Measurements from ENCODE around the gene ACSF3. TPM values are rescaled to one million over a fixed set of nuclear protein-coding genes. Genes with fewer than 3 reads are reported as not detected.

The ACSF3 gene
- total RNA-seq, 1 experiment from 2014 or later = 55.2 TPM

DNA sequence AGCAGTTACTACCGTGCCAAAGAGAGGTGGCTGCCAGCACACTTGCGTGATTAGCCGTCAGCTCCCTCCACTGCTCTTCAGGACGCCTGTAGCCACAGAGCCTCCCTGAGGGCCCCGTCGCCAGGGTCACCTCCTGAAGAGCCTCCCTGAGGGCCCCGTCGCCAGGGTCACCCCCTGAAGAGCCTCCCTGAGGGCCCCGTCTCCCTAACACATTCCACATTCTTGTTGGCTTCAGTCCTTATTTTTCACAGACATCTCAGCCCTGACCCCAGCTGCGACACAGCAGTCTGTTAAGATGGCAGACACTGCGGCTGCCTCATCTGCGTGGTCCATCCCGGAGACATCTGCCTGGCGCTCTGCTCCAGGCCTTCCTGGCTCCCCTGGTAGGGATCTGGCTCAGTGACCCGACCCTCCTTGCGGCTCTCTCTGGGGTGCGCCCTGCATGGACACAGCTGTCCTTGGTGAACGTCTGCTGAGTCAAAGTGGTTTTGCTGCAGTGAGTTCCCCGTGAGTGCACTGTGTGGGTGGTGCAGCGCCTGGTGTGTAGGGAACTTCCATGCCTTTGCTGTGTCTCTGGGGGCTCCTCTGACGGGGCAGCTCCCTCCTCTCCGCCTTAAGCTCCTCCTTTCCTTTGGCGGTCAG is 11.4 kb downstream of the ACSF3 start:
- CTCF ChIA-PET = no interaction called here
- POLR2A ChIA-PET = no interaction called here
- no TSS peak for BruUV-seq (replicated peaks)
- H3K36me3 Mint-ChIP-seq (ENCODE audit: insufficient read depth, unreplicated experiment) = peaks cover 30% of the 10 kb centered on the region
- H3K27me3 ChIP-seq (replicated peaks; ENCODE audit: control insufficient read depth, insufficient read depth, low read length) = no peaks in the 10 kb centered on the region
- intact Hi-C loops (cut with micrococcal nuclease; ENCODE audit: unreplicated experiment) = no loop called here
- no peaks in the 10 kb centered on the region for H3K9me3 Mint-ChIP-seq (ENCODE audit: unreplicated experiment)
- DNase-seq = no peak
- no peak overlapping the region for H3K4me3 ChIP-seq (ENCODE audit: low read depth, low read length)
- H3K4me1 ChIP-seq = peaks cover 17% of the 10 kb centered on the region
- H3K4me1 Mint-ChIP-seq (ENCODE audit: low read depth, unreplicated experiment) = peaks cover 10% of the 10 kb centered on the region
- TF ChIP-seq, protein P1, sequence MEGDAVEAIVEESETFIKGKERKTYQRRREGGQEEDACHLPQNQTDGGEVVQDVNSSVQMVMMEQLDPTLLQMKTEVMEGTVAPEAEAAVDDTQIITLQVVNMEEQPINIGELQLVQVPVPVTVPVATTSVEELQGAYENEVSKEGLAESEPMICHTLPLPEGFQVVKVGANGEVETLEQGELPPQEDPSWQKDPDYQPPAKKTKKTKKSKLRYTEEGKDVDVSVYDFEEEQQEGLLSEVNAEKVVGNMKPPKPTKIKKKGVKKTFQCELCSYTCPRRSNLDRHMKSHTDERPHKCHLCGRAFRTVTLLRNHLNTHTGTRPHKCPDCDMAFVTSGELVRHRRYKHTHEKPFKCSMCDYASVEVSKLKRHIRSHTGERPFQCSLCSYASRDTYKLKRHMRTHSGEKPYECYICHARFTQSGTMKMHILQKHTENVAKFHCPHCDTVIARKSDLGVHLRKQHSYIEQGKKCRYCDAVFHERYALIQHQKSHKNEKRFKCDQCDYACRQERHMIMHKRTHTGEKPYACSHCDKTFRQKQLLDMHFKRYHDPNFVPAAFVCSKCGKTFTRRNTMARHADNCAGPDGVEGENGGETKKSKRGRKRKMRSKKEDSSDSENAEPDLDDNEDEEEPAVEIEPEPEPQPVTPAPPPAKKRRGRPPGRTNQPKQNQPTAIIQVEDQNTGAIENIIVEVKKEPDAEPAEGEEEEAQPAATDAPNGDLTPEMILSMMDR (IDR thresholded peaks at IDR 0.05; ENCODE audit: insufficient read depth in 1 of 2, low read depth in 1 of 2, low read length in 1 of 2, severe bottlenecking in 1 of 2, unreplicated experiment in 1 of 2) = no peak
- no peaks in the 10 kb centered on the region for H3K27me3 Mint-ChIP-seq (ENCODE audit: insufficient read depth, unreplicated experiment)
- H3K4me3 Mint-ChIP-seq (ENCODE audit: unreplicated experiment) = no peak overlapping the region
- H3K27ac Mint-ChIP-seq (ENCODE audit: unreplicated experiment) = no peak overlapping the region
- peaks cover 6% of the 10 kb centered on the region for H3K36me3 ChIP-seq (ENCODE audit: control insufficient read depth, insufficient read depth, low read length)
- 0 out of 2 replicates have a peak, but pooled peaks cover 2% of the 10 kb centered on the region for H3K9me3 ChIP-seq

DNA sequence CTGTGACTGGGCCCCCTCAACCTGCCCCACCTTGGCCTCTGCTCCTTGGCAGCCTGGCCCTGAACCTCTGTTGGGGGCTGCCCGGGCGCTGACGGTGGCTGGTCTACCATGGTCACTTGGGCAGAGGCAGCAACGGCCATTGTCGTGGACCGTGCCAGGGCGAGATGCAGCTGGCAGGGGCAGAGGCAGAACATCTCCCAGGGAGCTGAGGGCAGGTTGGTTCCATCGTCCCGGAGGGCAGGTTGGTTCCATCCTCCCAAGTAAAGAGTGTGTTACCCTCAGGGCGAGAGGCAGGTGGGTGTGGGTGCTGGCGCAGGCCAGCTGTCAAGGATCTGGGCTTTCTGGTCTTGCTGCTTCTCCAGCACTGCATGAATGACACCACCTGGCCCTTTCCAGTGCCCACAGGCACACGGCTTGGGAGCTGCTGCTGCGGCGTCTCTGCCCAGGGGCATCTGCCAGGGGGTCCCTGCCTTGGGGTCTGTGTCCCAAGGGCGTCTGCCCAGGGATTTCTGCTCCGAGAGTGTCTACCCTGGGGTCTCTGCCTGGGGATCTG is 12.0 kb downstream of the ACSF3 start:
- intact Hi-C loops (cut with micrococcal nuclease; ENCODE audit: unreplicated experiment) = no loop called here
- DNase-seq = no peak
- peaks cover 17% of the 10 kb centered on the region for H3K4me1 ChIP-seq
- H3K27ac Mint-ChIP-seq (ENCODE audit: unreplicated experiment) = no peak overlapping the region
- H3K9me3 Mint-ChIP-seq (ENCODE audit: unreplicated experiment) = no peaks in the 10 kb centered on the region
- H3K27me3 ChIP-seq (replicated peaks; ENCODE audit: control insufficient read depth, insufficient read depth, low read length) = no peaks in the 10 kb centered on the region
- H3K36me3 Mint-ChIP-seq (ENCODE audit: insufficient read depth, unreplicated experiment) = peaks cover 30% of the 10 kb centered on the region
- ChIA-PET POLR2A (no interaction called here), CTCF (no interaction called here)
- no TSS peak for BruUV-seq (replicated peaks)
- no peaks in the 10 kb centered on the region for H3K27me3 Mint-ChIP-seq (ENCODE audit: insufficient read depth, unreplicated experiment)
- H3K9me3 ChIP-seq = 0 out of 2 replicates have a peak, but pooled peaks cover 2% of the 10 kb centered on the region
- peaks cover 10% of the 10 kb centered on the region for H3K4me1 Mint-ChIP-seq (ENCODE audit: low read depth, unreplicated experiment)
- TF ChIP-seq, protein P1 (IDR thresholded peaks at IDR 0.05; ENCODE audit: insufficient read depth in 1 of 2, low read depth in 1 of 2, low read length in 1 of 2, severe bottlenecking in 1 of 2, unreplicated experiment in 1 of 2) = no peak
- peaks cover 6% of the 10 kb centered on the region for H3K36me3 ChIP-seq (ENCODE audit: control insufficient read depth, insufficient read depth, low read length)
- no peak overlapping the region for H3K4me3 ChIP-seq (ENCODE audit: low read depth, low read length)
- no peak overlapping the region for H3K4me3 Mint-ChIP-seq (ENCODE audit: unreplicated experiment)

DNA sequence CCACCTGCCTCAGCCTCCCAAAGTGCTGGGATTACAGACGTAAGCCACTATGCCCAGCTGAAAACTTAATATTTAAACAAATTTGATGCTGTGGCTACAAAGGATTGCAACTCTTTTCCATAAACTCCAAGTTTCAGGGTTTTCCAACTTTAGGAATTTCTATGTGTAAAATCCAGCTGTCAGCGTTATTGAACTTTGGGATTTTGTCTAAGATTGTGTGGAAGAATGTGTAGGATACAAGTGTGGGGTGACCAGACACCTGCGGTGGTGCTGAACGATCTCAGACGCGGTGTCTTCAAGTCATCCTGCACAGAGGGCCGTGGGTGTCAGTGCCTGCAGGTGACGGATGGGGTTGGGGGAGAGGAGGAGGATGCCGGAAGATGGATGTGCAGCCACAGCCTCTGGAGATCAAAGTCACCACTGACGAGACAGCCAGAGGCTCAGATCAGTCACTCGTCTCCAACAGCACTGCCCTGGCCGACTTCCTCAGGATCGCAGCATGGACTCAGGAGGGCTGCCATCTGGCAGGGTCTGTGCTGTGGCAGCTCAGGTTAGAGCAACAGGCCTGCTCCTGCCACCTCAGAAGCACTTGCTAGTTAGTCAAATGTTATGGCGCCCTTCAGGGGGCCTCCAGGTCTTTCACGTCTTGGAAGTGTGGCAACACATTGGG is 13.0 kb downstream of the ACSF3 start:
- H3K36me3 ChIP-seq (ENCODE audit: control insufficient read depth, insufficient read depth, low read length) = peaks cover 6% of the 10 kb centered on the region
- no peak overlapping the region for H3K4me3 ChIP-seq (ENCODE audit: low read depth, low read length)
- no peak overlapping the region for H3K4me3 Mint-ChIP-seq (ENCODE audit: unreplicated experiment)
- no peaks in the 10 kb centered on the region for H3K27me3 ChIP-seq (replicated peaks; ENCODE audit: control insufficient read depth, insufficient read depth, low read length)
- intact Hi-C loops (cut with micrococcal nuclease; ENCODE audit: unreplicated experiment) = no loop called here
- peaks cover 28% of the 10 kb centered on the region for H3K36me3 Mint-ChIP-seq (ENCODE audit: insufficient read depth, unreplicated experiment)
- peaks cover 10% of the 10 kb centered on the region for H3K4me1 Mint-ChIP-seq (ENCODE audit: low read depth, unreplicated experiment)
- H3K27me3 Mint-ChIP-seq (ENCODE audit: insufficient read depth, unreplicated experiment) = no peaks in the 10 kb centered on the region
- no peak for DNase-seq
- H3K27ac Mint-ChIP-seq (ENCODE audit: unreplicated experiment) = no peak overlapping the region
- no peaks in the 10 kb centered on the region for H3K9me3 Mint-ChIP-seq (ENCODE audit: unreplicated experiment)
- CTCF ChIA-PET = no interaction called here
- BruUV-seq (replicated peaks) = no TSS peak
- TF ChIP-seq, protein P1 (IDR thresholded peaks at IDR 0.05; ENCODE audit: insufficient read depth in 1 of 2, low read depth in 1 of 2, low read length in 1 of 2, severe bottlenecking in 1 of 2, unreplicated experiment in 1 of 2) = no peak
- H3K9me3 ChIP-seq = 0 out of 2 replicates have a peak, but pooled peaks cover 2% of the 10 kb centered on the region
- peaks cover 17% of the 10 kb centered on the region for H3K4me1 ChIP-seq
- POLR2A ChIA-PET = no interaction called here
